Stimulated activated CD8-positive, alpha-beta memory T cell treated with anti-CD3 and anti-CD28 coated beads, Interleukin-4, amount 100 ng/mL, for 24 hours (primary cell): ENCODE measurements around the gene DDX10.

ENCODE experiments used
- DNase-seq: peaks from one replicate; pipeline ENCODE4 v3.0.0-alpha.2; 2020; ENCODE audit warnings: low read depth

DDX10 gene

GRCh38 chr11:108939135-108939534 is 274.3 kb downstream of the DDX10 start:
- DNase-seq: no peak

GRCh38 chr11:108943853-108944252 is 279.0 kb downstream of the DDX10 start:
- no peak for DNase-seq

GRCh38 chr11:108944471-108945178 is 279.8 kb downstream of the DDX10 start:
- DNase-seq: no peak

- DNase-seq: no peak
These were observed 280.5 kb downstream of the DDX10 start for GRCh38 chr11:108945341-108945740.

- no peak for DNase-seq
These were observed 283.0 kb downstream of the DDX10 start for GRCh38 chr11:108947654-108948570.

GRCh38 chr11:108958368-108959104 is 293.7 kb downstream of the DDX10 start:
- no peak for DNase-seq

GRCh38 chr11:108959105-108959761 is 294.4 kb downstream of the DDX10 start:
- no peak for DNase-seq

GRCh38 chr11:108959874-108960273 is 295.0 kb downstream of the DDX10 start:
- DNase-seq: no peak

- no peak for DNase-seq
These were observed 295.6 kb downstream of the DDX10 start for GRCh38 chr11:108960501-108960900.

GRCh38 chr11:108961095-108961494 is 296.2 kb downstream of the DDX10 start:
- DNase-seq: no peak

- DNase-seq: no peak
These were observed 298.2 kb downstream of the DDX10 start for GRCh38 chr11:108963118-108963517.

GRCh38 chr11:108965306-108966001 is 300.6 kb downstream of the DDX10 start:
- no peak for DNase-seq

GRCh38 chr11:108966206-108966605 is 301.3 kb downstream of the DDX10 start:
- DNase-seq: no peak

- no peak for DNase-seq
These were observed 302.1 kb downstream of the DDX10 start for GRCh38 chr11:108966978-108967377.

- DNase-seq: no peak
These were observed 302.7 kb downstream of the DDX10 start for GRCh38 chr11:108967571-108967970.

GRCh38 chr11:108970221-108970991 is 305.5 kb downstream of the DDX10 start:
- DNase-seq: no peak

- no peak for DNase-seq
These were observed 308.7 kb downstream of the DDX10 start for GRCh38 chr11:108973402-108974162.

GRCh38 chr11:108975026-108975425 is 310.2 kb downstream of the DDX10 start:
- DNase-seq: no peak

GRCh38 chr11:108975641-108976071 is 310.8 kb downstream of the DDX10 start:
- no peak for DNase-seq
